ENCODE data around the gene THADA.
"Not testable (repeated sequence)": the region's sequence is repeated elsewhere in the genome, so short reads cannot be mapped to it uniquely, and the experiment has no call there.

Gene THADA

DNA sequence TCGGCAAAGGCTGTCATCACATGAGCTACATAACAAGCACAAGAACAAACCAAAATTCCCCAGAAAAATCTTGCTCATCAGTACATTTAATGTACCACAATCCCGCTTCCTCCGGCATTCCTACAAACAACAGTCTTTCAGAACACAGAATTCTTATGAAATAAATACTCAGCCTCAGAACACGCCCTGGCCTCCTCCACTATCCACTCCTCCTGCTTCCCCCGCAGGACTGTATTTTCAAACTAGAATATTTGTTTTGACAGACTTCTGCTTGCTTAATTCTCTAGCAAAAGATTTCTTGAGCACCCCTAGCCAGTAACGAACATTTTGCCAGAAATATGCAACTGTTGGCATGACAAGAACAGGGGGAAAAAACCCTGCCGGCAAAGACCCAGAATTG, 131.2 kb downstream of the THADA start:
- DNase-seq: peak; percentile 31

DNA sequence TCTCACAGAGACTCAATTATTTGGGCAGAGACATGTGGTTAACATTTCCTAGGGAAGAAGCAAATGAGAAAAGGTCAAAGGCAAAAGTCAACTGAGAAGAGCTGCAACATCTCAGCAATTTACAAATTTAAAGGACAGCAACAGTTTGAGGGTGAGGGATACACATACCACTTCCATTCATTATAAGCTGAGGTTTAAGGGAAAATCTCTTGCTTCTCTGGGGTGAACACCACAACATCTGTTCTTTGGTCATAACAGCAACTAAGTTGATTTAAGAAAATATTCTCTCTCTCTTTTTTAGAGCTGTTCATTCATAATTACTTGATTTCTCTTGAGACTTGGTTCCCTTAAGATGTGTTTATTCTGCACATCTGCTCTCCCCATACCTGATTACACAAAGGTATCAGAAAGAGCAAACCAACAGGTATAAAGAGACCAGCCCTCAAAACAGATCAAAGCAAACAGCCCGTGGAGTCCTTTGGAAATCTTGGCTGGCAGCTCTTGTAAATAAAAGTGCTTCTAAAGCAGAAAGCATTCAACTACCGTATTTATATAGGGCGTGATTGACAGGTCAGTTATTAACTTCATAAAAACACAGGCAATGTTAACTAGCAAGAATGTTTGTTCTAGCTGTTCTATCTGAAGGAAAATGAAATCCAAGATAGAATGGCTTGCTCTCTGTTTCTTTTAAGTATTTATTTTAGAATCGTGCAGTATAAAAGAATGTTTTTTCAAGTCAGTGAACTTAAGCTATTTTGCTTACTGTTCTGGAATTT, 132.8 kb downstream of the THADA start:
- DNase-seq: no peak

GRCh38 chr2:43461453-43462073, 134.3 kb downstream of the THADA start:
- DNase-seq: no peak

GRCh38 chr2:43460611-43461365, 135.1 kb downstream of the THADA start:
- no peak for DNase-seq

DNA sequence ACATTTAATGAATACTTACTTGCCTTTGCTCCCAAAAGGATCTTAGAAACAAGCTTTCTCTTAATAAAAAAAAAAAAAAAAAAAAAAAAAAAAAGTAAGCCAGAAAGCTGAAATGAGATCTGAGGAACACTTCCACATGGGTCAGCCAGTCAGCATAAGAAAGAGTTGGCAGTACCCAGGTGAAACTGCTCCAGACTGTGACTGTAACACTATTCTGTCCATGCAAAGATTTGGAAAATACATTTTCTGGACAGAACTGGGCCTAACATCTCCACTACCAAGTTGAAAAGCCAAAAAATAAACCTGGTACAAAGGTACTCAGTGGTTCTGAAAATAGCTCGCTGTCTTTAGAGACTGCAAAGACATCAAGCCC, 135.7 kb downstream of the THADA start:
- DNase-seq: no peak

GRCh38 chr2:43459446-43460173, 136.2 kb downstream of the THADA start:
- DNase-seq: peak; percentile 63

DNA sequence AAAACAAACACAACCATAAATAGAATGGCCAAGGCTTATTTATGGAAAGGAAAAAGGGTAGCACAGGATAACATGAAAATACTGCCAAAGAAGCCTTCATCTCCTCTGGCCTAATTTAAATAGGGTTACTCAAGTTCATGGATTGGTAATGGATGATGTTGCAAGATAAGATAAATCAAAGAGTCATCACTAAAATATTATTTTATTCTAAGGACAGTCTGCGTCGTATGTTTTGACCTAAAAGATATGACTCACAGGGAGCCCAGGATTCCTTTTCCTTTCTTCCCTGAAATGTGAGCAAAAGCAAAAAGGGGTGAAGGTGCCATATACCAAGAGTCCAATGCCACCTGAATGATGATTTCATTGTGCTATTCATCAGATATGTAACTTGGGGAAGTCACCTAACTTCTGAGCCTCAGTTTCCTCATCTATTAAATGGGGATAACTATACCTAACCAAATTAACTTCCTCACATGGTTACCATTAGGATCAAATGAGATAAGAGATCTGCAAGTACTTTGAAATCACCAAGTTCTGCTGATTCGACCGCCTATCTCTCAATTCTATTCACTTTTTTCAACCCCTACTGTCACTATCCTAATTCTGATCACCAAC, 137.7 kb downstream of the THADA start:
- peak; percentile 81 for DNase-seq

DNA sequence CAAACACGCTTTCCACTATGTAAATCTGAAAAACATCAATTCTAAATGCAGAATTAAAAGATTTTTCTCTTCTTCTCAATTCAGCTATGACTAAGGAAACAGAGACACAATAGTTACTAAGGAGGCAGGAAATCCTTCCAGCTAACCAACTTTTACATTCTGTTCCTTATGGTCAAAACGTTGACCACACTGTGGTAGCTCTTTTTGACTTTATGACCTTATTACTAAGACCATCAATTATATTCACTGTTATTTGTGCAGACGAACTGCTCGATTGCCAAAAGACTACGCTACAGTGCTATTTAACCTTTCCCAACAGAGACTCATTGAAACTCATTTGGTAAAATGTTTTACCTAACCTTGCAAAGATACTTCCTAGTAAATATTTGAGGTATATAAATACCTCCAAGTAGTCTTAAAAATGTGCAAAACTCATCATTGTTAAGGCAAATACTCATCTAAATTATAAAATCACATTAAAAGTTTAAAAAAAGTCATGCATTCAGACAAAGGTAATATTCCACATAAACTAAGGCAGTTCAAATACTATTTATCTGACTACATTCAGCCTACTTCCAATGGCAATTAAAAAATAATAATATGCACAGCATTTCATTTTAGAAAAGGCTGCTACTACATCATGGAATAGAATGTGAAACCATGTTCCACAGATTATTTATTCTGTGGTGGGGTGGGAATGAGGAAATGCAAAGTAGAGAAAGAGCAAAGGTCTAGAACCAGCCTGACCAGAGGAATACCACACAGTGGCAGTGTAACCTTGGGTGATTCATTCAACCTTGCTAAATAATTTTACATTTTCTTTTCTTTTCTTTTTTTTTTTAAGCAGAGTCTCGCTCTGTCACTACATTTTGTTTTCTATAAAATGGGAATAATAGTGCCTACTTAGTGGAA, 139.9 kb downstream of the THADA start:
- DNase-seq: no peak

DNA sequence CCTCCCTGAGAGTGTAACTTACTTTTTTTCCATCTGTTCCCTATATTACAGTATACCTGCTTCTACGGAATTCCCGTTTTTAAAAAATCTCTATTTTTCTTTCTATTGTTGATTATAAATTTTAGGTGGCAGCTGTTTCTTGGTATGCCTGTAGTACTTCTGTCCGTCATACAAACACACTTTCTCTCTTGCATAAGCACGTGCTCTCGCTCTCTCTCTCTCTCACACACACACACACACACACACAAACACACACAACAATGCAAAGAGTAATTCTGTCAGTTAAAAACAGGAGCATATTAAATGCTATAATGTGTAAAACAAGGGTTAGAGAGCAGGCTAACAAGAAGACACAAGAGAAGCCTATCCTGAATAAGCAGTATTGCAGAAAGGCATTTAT, 140.5 kb downstream of the THADA start:
- no peak for DNase-seq

GRCh38 chr2:43454791-43455190, 141.0 kb downstream of the THADA start:
- DNase-seq: no peak

DNA sequence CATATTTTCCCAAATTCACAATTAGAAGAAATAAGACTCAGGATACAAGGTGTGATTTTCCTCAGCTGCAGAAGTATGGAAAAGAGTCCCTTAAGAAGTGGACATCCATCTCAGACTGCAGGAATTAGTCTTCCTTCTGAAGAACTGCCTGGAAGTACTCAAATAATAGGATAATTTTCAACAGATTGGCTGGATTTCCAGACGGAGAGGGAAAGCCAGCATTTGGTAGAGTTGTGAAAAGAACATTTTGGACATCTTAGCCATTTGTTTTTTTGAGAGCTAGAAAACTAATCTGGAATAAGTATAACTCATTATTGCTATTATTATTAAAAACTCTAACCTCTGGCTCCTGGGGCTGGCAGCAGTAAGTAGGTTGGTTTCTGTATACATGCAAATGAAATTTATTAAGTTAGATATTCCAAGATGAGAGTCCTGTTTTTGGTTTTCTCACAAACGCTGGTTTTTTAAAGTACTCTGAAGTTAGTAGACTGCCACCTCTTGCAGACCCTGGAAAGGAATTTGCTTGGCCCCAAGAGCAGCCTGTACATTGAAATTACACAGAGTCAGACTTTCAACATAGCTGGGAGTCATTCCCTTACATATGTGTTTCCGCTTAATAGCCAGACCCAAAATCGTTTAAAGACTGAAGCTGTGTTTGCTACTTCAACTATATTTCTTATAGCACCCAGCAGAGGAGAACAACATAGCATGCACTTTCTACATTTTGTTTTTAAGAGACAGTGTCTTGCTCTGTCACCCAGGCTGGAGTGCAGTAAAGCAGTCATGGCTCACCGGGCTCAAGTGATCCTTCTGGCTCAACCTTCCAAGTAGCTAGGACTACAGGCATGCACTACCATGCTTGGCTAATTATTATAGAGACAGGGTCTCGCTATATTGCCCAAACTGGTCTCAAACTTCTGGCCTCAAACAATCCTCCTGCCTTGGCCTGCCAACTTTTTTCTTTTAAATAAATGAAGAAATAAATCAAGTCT, 142.4 kb downstream of the THADA start:
- no peak for DNase-seq

GRCh38 chr2:43452318-43452731, 143.5 kb downstream of the THADA start:
- DNase-seq: no peak

DNA sequence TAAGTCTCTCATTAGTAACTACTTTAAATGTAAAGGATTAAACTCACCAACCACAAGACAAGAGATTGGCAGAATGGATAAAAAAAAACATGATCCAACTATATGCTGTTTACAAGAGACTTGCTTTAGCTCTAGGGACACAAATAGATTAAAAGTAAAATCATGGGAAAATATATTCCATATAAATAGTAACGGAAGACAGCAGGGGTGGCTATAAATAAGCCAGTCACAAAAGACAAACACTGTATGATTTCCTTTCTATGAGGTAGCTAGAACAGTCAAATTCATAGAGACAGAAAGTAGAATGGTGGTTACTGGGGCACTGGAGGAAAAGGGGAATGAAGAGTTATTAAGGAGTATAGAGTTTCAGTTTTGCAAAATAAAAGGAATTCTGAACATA, 145.2 kb downstream of the THADA start:
- no peak for DNase-seq

- no peak for DNase-seq
These were observed 147.1 kb downstream of the THADA start for GRCh38 chr2:43448822-43449110.

DNA sequence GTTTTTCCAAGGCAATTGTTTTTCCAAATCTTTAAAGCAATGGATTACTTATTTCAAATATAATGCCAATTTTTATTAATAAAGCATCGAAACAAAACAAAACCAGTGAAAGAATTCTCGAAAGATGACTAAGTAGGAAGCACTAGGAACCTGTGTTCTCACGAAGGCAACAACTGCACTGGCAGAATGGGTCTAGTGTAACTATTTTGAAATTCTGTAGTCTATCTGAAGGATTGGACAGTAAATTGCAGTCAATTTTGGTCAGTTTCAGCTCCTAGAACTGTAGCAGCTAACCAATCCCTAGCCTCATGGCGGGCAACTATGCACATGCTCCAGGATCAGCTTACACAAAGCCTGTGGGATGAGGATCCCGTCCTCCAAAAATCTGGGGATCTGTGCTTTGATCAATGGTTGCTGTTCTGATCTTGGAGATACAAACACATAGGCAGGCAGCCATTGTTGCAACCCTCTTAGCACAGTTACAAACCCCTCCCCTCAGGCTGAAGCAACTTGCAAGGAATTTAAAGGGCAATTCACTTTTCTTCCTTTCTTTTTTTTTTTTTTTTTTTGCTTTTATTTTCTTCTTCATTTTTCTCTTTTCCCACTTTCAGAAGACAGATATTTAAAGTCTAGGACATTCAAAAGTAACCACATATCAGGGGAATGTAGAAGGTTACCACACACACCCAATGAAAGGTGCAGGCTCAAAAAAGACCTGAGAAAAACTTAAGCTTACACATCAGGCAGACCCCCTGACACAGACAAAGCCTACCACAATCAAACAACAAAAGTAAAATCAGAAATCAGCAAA, 147.6 kb downstream of the THADA start:
- no peak for DNase-seq

GRCh38 chr2:43446755-43447154, 149.1 kb downstream of the THADA start:
- not testable (repeated sequence) for DNase-seq

GRCh38 chr2:43445781-43446180, 150.1 kb downstream of the THADA start:
- DNase-seq: no peak

DNA sequence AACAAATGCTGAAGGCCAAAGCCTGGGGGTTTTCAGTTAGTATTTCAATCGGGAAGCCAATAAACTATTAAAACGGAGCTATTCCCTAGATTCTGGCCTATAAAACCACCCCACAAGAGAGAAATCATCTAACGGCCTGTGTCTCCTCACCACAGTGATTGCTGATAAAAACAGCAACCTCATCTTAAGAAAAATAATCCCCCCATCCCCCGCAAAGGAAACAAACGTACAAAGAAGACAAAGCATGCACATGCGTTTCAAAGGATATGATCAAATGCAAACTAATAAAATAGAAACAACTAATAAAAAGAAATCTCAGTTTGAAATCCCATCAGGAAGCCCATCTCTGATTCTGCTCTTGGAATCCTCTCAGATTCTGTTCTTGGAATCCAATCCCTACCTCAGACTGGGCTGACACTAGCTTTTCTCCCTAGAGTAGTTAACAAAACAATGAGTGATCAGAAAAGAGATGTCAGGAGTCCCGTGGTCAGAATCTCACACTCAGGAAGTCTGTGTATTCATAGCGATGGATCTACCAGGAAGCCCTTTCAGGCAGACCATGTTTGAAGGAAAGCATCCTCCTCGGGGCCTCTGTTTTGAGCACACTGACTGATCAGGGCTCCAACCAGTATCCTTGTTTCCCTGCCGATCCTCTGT, 150.7 kb downstream of the THADA start:
- peak; percentile 38 for DNase-seq

- no peak for DNase-seq
These were observed 152.6 kb downstream of the THADA start for GRCh38 chr2:43443282-43443681.
